Endodermal cell (in vitro differentiated cells): ENCODE measurements around the gene FAM3C. TPM values are rescaled to one million over a fixed set of nuclear protein-coding genes. Genes with fewer than 3 reads are reported as not detected.
A peak's percentile ranks its signal among the peaks of the same experiment; 100 is the strongest.

ENCODE experiments used
- DNase-seq: peaks from one replicate; pipeline ENCODE4 v3.0.0-alpha.2; 2017
- H3K27ac ChIP-seq: 2 replicates; pipeline ENCODE4 v1.5.1; 2013; ENCODE audit warnings: mild to moderate bottlenecking, low read depth, low read length, moderate library complexity
- H3K27me3 ChIP-seq: 2 replicates; pipeline ENCODE4 v1.6.1; 2013; ENCODE audit warnings: mild to moderate bottlenecking, low read length, moderate library complexity; ENCODE audit not compliant: insufficient read depth, control insufficient read depth, poor library complexity, severe bottlenecking
- H3K36me3 ChIP-seq: 2 replicates; pipeline ENCODE4 v1.7.0; 2013; ENCODE audit warnings: mild to moderate bottlenecking, low read length, moderate library complexity; ENCODE audit not compliant: control insufficient read depth, insufficient read depth
- H3K4me1 ChIP-seq: one replicate; pipeline ENCODE4 v1.7.0; 2013; ENCODE audit warnings: low read length; ENCODE audit not compliant: control insufficient read depth, insufficient read depth
- H3K4me3 ChIP-seq: 2 replicates; pipeline ENCODE4 v1.5.1; 2013; ENCODE audit warnings: mild to moderate bottlenecking, low read length, moderate library complexity
- H3K9ac ChIP-seq: 2 replicates; pipeline ENCODE4 v1.6.1; 2013; ENCODE audit warnings: mild to moderate bottlenecking, low read length, moderate library complexity; ENCODE audit not compliant: poor library complexity, severe bottlenecking; ENCODE audit errors: extremely low read depth
- H3K9me3 ChIP-seq: 2 replicates; pipeline ENCODE4 v1.6.1; 2013; ENCODE audit warnings: mild to moderate bottlenecking, low read length, moderate library complexity; ENCODE audit not compliant: control insufficient read depth
- H3K27ac Mint-ChIP-seq: 2 replicates; pipeline ENCODE4 v1.8.0; 2020; ENCODE audit warnings: mixed read lengths
- H3K27me3 Mint-ChIP-seq: 2 replicates; pipeline ENCODE4 v1.8.0; 2021; ENCODE audit warnings: mild to moderate bottlenecking, mixed read lengths; ENCODE audit not compliant: insufficient read depth
- H3K36me3 Mint-ChIP-seq: 2 replicates; pipeline ENCODE4 v1.8.0; 2020; ENCODE audit warnings: low read depth, mixed read lengths
- H3K4me1 Mint-ChIP-seq: 2 replicates; pipeline ENCODE4 v1.8.0; 2020; ENCODE audit warnings: mixed read lengths
- H3K4me3 Mint-ChIP-seq: 2 replicates; pipeline ENCODE4 v1.8.0; 2020; ENCODE audit warnings: mild to moderate bottlenecking, moderate library complexity, mixed read lengths
- H3K9me3 Mint-ChIP-seq: 2 replicates; pipeline ENCODE4 v1.8.0; 2020; ENCODE audit warnings: mild to moderate bottlenecking, mixed read lengths
- CTCF ChIP-seq: fragments of 200-600 bp; sonication (generic); conservative IDR thresholded peaks from 2 replicates; pipeline ENCODE4 v1.5.0; 2021; ENCODE audit warnings: antibody characterized with exemption, mild to moderate bottlenecking
- WGBS, 2 experiments: methylation state at CpG; one replicate each; pipeline versions ENCODE4 v1.1.5 to v1.1.7; 2013; ENCODE audit warnings: missing lambda C conversion rate in 2 of 2, mixed read lengths in 1 of 2; ENCODE audit not compliant: insufficient coverage in 1 of 2, insufficient read length in 1 of 2; 5-methylcytosine and 5-hydroxymethylcytosine counted together
- total RNA-seq, 2 donors: library from RNA; stranded (reverse); fragmentation: NEBNext Ultra II Directional in 1 of 2; extraction: Animal tissue kit (Norgen Biotek cat#: 25700) in 1 of 2; gene quantifications; 2 replicates in 1 of 2; 3 replicates in 1 of 2; pipeline ENCODE4 v1.2.1, GENCODE V29; 2021

Gene FAM3C
- total RNA-seq, 2 donors from 2014 or later: 61.3 to 61.5 TPM

- peaks cover 45% of the 10 kb centered on the region for H3K36me3 Mint-ChIP-seq
- no peak for DNase-seq
- WGBS, 2 experiments: 92% methylated on average over 2 of the region's 2 CpGs
- H3K9me3 ChIP-seq: no peaks in the 10 kb centered on the region
- no peak overlapping the region for H3K4me3 ChIP-seq
- no peaks in the 10 kb centered on the region for H3K27me3 Mint-ChIP-seq
- H3K9me3 Mint-ChIP-seq: no peaks in the 10 kb centered on the region
- no peak overlapping the region for H3K27ac Mint-ChIP-seq
- H3K27me3 ChIP-seq: no peaks in the 10 kb centered on the region
- peaks cover 71% of the 10 kb centered on the region for H3K36me3 ChIP-seq
- H3K27ac ChIP-seq: no peak overlapping the region
- peaks cover 9% of the 10 kb centered on the region for H3K4me1 Mint-ChIP-seq
- no peak overlapping the region for H3K9ac ChIP-seq
- H3K4me3 Mint-ChIP-seq: no peak overlapping the region
- no peak for TF ChIP-seq CTCF
- H3K4me1 ChIP-seq: no peaks in the 10 kb centered on the region
These were observed 19.1 kb downstream of the FAM3C start for GRCh38 chr7:121376979-121377378.

GRCh38 chr7:121373177-121373576 lies 22.9 kb downstream of the FAM3C start:
- no peak overlapping the region for H3K4me3 Mint-ChIP-seq
- Histone ChIP-seq H3K4me3 (no peak overlapping the region), H3K9me3 (no peaks in the 10 kb centered on the region), H3K9ac (no peak overlapping the region), H3K4me1 (no peaks in the 10 kb centered on the region), H3K27ac (no peak overlapping the region), H3K36me3 (peaks cover 72% of the 10 kb centered on the region), H3K27me3 (no peaks in the 10 kb centered on the region)
- H3K27me3 Mint-ChIP-seq: no peaks in the 10 kb centered on the region
- H3K9me3 Mint-ChIP-seq: no peaks in the 10 kb centered on the region
- no peak overlapping the region for H3K27ac Mint-ChIP-seq
- peaks cover 7% of the 10 kb centered on the region for H3K4me1 Mint-ChIP-seq
- H3K36me3 Mint-ChIP-seq: peaks cover 61% of the 10 kb centered on the region
- peak; percentile 48 for TF ChIP-seq CTCF
- no peak for DNase-seq

GRCh38 chr7:121372376-121373010 lies 23.6 kb downstream of the FAM3C start:
- no peak overlapping the region for H3K9ac ChIP-seq
- no peaks in the 10 kb centered on the region for H3K9me3 Mint-ChIP-seq
- H3K4me1 ChIP-seq: no peaks in the 10 kb centered on the region
- H3K27me3 ChIP-seq: no peaks in the 10 kb centered on the region
- peaks cover 57% of the 10 kb centered on the region for H3K36me3 Mint-ChIP-seq
- H3K36me3 ChIP-seq: peaks cover 67% of the 10 kb centered on the region
- H3K4me3 ChIP-seq: no peak overlapping the region
- DNase-seq: no peak
- H3K4me1 Mint-ChIP-seq: peaks cover 7% of the 10 kb centered on the region
- no peak overlapping the region for H3K4me3 Mint-ChIP-seq
- WGBS, 2 experiments: 98% methylated on average over 2 of the region's 2 CpGs; no CpG with 5 or more reads in 1 of the 2 experiments
- no peak overlapping the region for H3K27ac Mint-ChIP-seq
- H3K27ac ChIP-seq: no peak overlapping the region
- no peaks in the 10 kb centered on the region for H3K9me3 ChIP-seq
- no peaks in the 10 kb centered on the region for H3K27me3 Mint-ChIP-seq
- no peak for TF ChIP-seq CTCF
